Articular chondrocyte of knee joint (primary cell): ENCODE data around the gene LOX. TPM values are rescaled to one million over a fixed set of nuclear protein-coding genes. Genes with fewer than 3 reads are reported as not detected.

Source experiments
- total RNA-seq: library from RNA; depleted of rRNA; stranded (reverse); fragments of >200 nt; gene quantifications from 2 replicates; pipeline ENCODE4 v1.2.3, GENCODE V29; 2012

Gene LOX, protein sequence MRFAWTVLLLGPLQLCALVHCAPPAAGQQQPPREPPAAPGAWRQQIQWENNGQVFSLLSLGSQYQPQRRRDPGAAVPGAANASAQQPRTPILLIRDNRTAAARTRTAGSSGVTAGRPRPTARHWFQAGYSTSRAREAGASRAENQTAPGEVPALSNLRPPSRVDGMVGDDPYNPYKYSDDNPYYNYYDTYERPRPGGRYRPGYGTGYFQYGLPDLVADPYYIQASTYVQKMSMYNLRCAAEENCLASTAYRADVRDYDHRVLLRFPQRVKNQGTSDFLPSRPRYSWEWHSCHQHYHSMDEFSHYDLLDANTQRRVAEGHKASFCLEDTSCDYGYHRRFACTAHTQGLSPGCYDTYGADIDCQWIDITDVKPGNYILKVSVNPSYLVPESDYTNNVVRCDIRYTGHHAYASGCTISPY
- total RNA-seq, result 448 and 518 TPM in 2 replicates

DNA sequence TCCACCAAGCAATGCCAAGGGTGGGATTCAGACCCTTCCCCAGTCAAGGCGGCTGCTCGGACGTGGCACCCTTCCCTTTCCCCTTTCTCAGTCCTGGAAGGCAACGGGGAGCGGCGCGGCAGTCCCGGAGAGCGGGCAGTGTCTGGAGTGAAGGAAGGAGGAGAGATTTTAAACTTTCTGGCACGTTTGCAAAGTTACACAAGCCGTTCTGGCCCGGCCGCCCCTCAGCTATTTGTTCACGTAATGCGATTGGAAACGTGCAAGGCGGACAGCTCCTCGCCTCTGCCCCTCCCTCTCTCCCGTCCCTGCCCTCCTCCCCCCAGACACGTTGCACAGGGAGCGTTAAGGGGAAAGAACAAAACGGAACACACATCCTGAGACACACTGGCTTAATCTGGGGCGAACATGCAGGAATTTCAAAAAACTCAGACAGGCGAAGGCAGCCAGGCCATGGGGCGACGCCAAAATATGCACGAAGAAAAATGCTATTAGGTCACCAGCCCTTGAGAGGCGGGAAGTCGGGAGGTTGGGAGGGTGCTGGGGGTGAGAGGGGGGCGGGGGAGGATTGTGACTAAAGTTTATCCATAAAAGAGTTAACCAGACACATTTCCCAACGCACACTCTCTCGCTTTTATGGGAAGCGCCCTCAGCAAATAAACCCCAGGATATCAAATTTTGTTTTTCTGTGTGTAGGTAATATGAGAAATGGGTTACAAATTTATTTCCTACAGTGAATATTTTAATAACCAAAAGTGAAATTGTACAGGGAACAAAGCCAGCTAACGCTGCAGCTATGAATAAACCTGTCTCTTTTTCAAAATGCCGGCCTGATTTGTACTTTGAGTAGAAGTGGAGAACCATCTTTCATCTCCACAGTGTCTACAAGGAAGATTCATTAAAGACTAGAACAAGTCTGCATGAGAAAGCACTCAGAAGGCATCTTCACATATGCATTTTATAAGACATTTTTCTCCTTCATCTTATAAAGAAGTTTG, at the start of gene LOX:
Gene LOX (minus strand): TSS at position 144 of the 995 bp plus-strand sequence. CDS start 274 bp downstream, outside the sequence.

Other genes starting within 250 kb of the LOX start
- gene FTMT, start 226.4 kb downstream of the LOX start, total RNA-seq, result not detected in 2 replicates
- 22.6 and 23.2 TPM in 2 replicates for gene SRFBP1, start 116.3 kb downstream of the LOX start, total RNA-seq
- 0.22 and 0.26 TPM in 2 replicates for gene ZNF474, start 51.3 kb upstream of the LOX start, total RNA-seq
- 1.0 and 1.3 TPM in 2 replicates for gene SNCAIP, start 234.0 kb upstream of the LOX start, total RNA-seq